ENCODE results near the gene IFITM2. TPM values are rescaled to one million over a fixed set of nuclear protein-coding genes. Genes with fewer than 3 reads are reported as not detected.
"Not testable (repeated sequence)": the region's sequence is repeated elsewhere in the genome, so short reads cannot be mapped to it uniquely, and the experiment has no call there.

Gene IFITM2
- total and polyA plus RNA-seq, 2 of the 4 experiments (the other 2 are of a cell fraction), result 31.2 to 564 TPM

DNA sequence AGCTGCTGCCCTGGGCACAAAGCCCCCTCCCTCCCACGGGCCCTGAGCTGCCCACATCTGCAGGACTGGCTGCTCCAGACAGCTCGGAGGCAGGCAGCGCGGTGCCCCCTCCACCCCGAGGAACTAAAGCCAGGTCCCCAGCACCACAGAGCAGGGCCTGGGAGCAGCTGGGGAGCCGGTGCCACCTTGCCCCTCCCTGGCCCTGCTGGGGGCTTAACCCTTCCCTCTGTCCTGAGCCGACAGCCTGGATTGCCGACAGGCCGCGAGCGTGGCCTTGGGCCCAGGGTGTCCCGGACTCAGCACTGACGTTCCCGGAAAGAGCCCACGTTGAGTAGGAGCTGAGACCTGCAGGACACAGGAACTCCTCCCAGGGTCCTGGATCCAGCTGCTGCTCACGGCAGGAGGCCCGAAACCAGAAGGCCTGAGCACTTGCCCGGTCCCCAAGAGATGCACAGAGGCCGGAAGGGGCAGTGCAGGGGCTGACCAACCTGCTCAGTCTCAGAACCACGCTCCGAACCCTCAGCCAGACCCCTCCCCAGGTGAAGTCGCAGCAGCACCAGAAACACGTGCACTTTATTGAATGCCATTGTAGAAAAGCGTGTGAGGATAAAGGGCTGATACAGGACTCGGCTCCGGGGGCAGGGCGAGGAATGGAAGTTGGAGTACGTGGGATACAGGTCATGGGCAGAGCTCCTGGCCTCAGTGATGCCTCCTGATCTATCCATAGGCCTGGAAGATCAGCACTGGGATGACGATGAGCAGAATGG is 11.7 kb downstream of the IFITM2 start:
- H3K4me1 ChIP-seq (ENCODE audit: control insufficient read depth, insufficient read depth, low read length), result peaks cover 11% of the 10 kb centered on the region
- DNase-seq; H3K9me3 ChIP-seq (ENCODE audit: control insufficient read depth, insufficient read depth, low read length); in situ Hi-C loops (cut with MboI; ENCODE audit: low sequenced_read_pairs); H3K27me3 ChIP-seq (ENCODE audit: control insufficient read depth, insufficient read depth, low read length); H2AFZ ChIP-seq (replicated peaks; ENCODE audit: low read length, poor library complexity); BruUV-seq (replicated peaks); POLR2A ChIA-PET (ENCODE audit: unreplicated experiment); H3K36me3 ChIP-seq (ENCODE audit: control insufficient read depth, insufficient read depth, low read length); H3K9me1 ChIP-seq (ENCODE audit: insufficient read depth, low read length); intact Hi-C loops (cut with micrococcal nuclease); H2BK15ac ChIP-seq (ENCODE audit: low read depth, low read length); CTCF ChIA-PET; H4K20me1 ChIP-seq (ENCODE audit: insufficient read depth, low read length); dilution Hi-C loops (cut with HindIII; ENCODE audit: low sequenced_read_pairs, unreplicated experiment): not testable (repeated sequence)
- peak overlapping the region; percentile 74; the same call in 1 of the 2 replicates for H2BK20ac ChIP-seq (ENCODE audit: low read depth, low read length)
- peaks cover 5 to 18% of the 10 kb centered on the region in 2 experiments; a peak in 2 of 4 replicates for H3K79me1 ChIP-seq (ENCODE audit: low read depth in 1 of 2, low read length in 2 of 2)
- peak overlapping the region; percentile 92 for H3K18ac ChIP-seq (ENCODE audit: low read depth, low read length)
- H3K4ac ChIP-seq (ENCODE audit: low read depth, low read length), result peak overlapping the region; percentile 89
- H3K56ac ChIP-seq (ENCODE audit: extremely low read depth, insufficient read depth, low read length), result peak overlapping the region; percentile 71
- peak overlapping the region; percentile 74 for H4K91ac ChIP-seq (ENCODE audit: insufficient read depth, low read depth, low read length)
- H2AK9ac ChIP-seq (replicated peaks; ENCODE audit: low read depth, low read length, poor library complexity), result peak overlapping the region; percentile 53
- peak; percentile 16 for ATAC-seq (ENCODE audit: low read depth)
- H3K9ac ChIP-seq (ENCODE audit: low read depth, low read length), result peak overlapping the region; percentile 83
- WGBS, 2 experiments (ENCODE audit: extremely low coverage in 2 of 2, insufficient read length in 1 of 2), result 0% methylated on average over 1 of the region's 29 CpGs; no CpG with 5 or more reads in 1 of the 2 experiments
- H3K4me3 ChIP-seq (ENCODE audit: insufficient read depth, low read depth, low read length), result peak overlapping the region; percentile 64
- H4K5ac ChIP-seq (ENCODE audit: low read depth, low read length), result peak overlapping the region; percentile 81
- peak overlapping the region; percentile 99 for H3K4me2 ChIP-seq (ENCODE audit: low read depth, low read length)
- H3K23ac ChIP-seq (ENCODE audit: low read depth, low read length), result peak overlapping the region; percentile 99
- H3K14ac ChIP-seq (replicated peaks; ENCODE audit: low read depth, low read length), result peak overlapping the region; percentile 99
- peak overlapping the region; percentile 53 to 67; a peak in 3 of 4 replicates for H4K8ac ChIP-seq (ENCODE audit: low read depth in 2 of 2, low read length in 2 of 2)
- H2BK120ac ChIP-seq (ENCODE audit: low read depth, low read length), result peak overlapping the region; percentile 56; the same call in 1 of the 2 replicates
- peak overlapping the region; percentile 97 for H3K27ac ChIP-seq (ENCODE audit: insufficient read depth, low read length)
- peak overlapping the region; percentile 93 for H2BK5ac ChIP-seq (ENCODE audit: low read depth, low read length, poor library complexity, severe bottlenecking)
- H2AK5ac ChIP-seq (ENCODE audit: low read depth, low read length), result peak overlapping the region; percentile 88

DNA sequence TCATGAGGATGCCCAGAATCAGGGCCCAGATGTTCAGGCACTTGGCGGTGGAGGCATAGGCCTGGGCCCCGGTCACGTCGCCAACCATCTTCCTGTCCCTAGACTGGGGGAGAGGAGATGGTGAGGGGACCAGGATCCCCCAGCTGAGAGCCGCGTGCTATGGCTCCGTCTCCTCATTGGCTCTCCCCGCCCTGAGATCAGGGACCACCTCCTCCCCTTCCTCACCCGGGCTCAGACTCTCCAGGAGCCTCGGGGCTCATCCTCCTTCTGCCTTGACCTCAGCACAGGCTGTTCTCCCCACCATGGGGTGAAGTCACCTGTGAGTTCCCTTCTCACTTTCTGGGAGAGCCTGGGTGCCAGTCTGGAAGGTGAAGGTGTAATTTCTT is 12.3 kb downstream of the IFITM2 start:
- H2BK120ac ChIP-seq (ENCODE audit: low read depth, low read length); DNase-seq; H2AFZ ChIP-seq (replicated peaks; ENCODE audit: low read length, poor library complexity); H2BK15ac ChIP-seq (ENCODE audit: low read depth, low read length); dilution Hi-C loops (cut with HindIII; ENCODE audit: low sequenced_read_pairs, unreplicated experiment); H3K9me3 ChIP-seq (ENCODE audit: control insufficient read depth, insufficient read depth, low read length); H3K9me1 ChIP-seq (ENCODE audit: insufficient read depth, low read length); BruUV-seq (replicated peaks); H3K27me3 ChIP-seq (ENCODE audit: control insufficient read depth, insufficient read depth, low read length); H2AK9ac ChIP-seq (replicated peaks; ENCODE audit: low read depth, low read length, poor library complexity); in situ Hi-C loops (cut with MboI; ENCODE audit: low sequenced_read_pairs); CTCF ChIA-PET; H2BK20ac ChIP-seq (ENCODE audit: low read depth, low read length); POLR2A ChIA-PET (ENCODE audit: unreplicated experiment); H3K36me3 ChIP-seq (ENCODE audit: control insufficient read depth, insufficient read depth, low read length); H4K20me1 ChIP-seq (ENCODE audit: insufficient read depth, low read length); intact Hi-C loops (cut with micrococcal nuclease): not testable (repeated sequence)
- peak overlapping the region; percentile 93 for H2BK5ac ChIP-seq (ENCODE audit: low read depth, low read length, poor library complexity, severe bottlenecking)
- peak overlapping the region; percentile 71 for H3K56ac ChIP-seq (ENCODE audit: extremely low read depth, insufficient read depth, low read length)
- peak overlapping the region; percentile 97 for H3K27ac ChIP-seq (ENCODE audit: insufficient read depth, low read length)
- peak; percentile 4 for ATAC-seq (ENCODE audit: low read depth)
- peak overlapping the region; percentile 64 for H3K4me3 ChIP-seq (ENCODE audit: insufficient read depth, low read depth, low read length)
- peak overlapping the region; percentile 53 to 67; a peak in 3 of 4 replicates for H4K8ac ChIP-seq (ENCODE audit: low read depth in 2 of 2, low read length in 2 of 2)
- peak overlapping the region; percentile 92 for H3K18ac ChIP-seq (ENCODE audit: low read depth, low read length)
- peak overlapping the region; percentile 88 for H2AK5ac ChIP-seq (ENCODE audit: low read depth, low read length)
- no CpG with 5 or more reads among the region's 10 CpGs for WGBS, 2 experiments (ENCODE audit: extremely low coverage in 2 of 2, insufficient read length in 1 of 2)
- peaks cover 15% of the 10 kb centered on the region for H3K4me1 ChIP-seq (ENCODE audit: control insufficient read depth, insufficient read depth, low read length)
- peak overlapping the region; percentile 99 for H3K14ac ChIP-seq (replicated peaks; ENCODE audit: low read depth, low read length)
- peaks cover 5 to 14% of the 10 kb centered on the region in 2 experiments; a peak in 2 of 4 replicates for H3K79me1 ChIP-seq (ENCODE audit: low read depth in 1 of 2, low read length in 2 of 2)
- peak overlapping the region; percentile 99 for H3K4me2 ChIP-seq (ENCODE audit: low read depth, low read length)
- H3K4ac ChIP-seq (ENCODE audit: low read depth, low read length), result peak overlapping the region; percentile 89
- H3K9ac ChIP-seq (ENCODE audit: low read depth, low read length), result peak overlapping the region; percentile 83
- peak overlapping the region; percentile 81 for H4K5ac ChIP-seq (ENCODE audit: low read depth, low read length)
- H4K91ac ChIP-seq (ENCODE audit: insufficient read depth, low read depth, low read length), result peak overlapping the region; percentile 92
- H3K23ac ChIP-seq (ENCODE audit: low read depth, low read length), result peak overlapping the region; percentile 99; the same call in 1 of the 2 replicates

All from IMR-90 (cell line).